GM19328 (cell line): ENCODE results near the gene CD200R1L.

Experiments used
- ATAC-seq: cut with Tn5 transposase; IDR thresholded peaks from one replicate; pipeline ENCODE4 v1.9.1; 2021; ENCODE audit warnings: mild to moderate bottlenecking, moderate library complexity; ENCODE audit not compliant: unreplicated experiment

Gene CD200R1L

DNA sequence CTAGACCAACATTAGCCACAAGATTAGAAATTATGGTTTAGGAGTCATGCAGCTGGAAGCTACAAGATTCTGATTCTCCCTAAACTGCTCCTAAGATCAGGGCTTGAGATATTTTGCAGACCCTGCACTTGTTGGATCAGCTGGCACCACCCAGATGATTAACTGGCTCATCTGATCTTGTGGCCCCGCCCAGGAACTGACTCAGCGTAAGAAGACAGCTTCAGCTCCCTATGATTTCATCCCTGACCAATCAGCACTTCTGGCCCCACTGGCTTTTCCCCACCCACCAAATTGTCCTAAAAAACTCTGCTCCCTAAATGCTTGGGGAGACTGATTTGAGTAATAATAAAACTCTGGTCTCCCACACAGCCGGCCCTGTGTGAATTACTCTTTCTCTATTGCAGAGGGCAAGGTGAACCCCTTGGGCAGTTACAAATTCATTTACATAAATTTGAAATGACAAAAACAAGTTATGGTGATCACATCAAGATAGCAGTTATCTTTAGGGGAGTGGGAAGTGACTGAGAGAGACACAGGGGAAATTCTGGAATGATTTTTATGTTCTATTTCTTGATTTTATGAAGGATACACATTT lies 76.5 kb downstream of the CD200R1L start:
- no peak for ATAC-seq

DNA sequence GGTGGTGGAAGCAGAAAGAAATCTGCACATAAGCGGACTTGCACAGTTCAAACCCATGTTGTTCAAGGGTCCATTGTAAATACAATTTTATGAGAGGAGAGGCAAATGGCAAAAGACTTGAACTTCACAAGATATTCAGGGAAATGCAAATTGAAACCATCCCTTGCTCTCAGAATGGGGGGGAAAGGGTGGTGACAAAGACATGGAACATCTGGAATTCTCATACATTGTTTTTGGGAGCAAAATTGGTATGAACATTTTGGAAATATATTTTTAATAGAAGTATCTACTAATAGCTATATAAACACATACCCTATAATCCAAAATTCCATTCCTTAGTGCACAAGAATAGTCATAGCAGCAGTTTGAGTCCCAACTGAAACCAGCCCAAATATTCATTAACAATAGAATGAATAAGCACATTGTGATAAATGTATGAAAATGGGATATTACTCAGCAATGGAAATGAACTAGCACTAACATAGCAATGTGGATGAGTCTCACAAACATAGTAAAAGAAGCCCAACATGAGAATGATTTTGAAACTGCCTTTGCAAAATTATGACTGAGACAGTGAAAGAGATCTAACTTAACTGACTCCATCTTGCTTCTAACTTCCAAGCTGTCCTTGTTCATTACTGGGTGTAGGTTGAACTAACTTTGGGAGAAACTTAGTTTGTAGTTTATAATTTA lies 77.2 kb downstream of the CD200R1L start:
- ATAC-seq: no peak

DNA sequence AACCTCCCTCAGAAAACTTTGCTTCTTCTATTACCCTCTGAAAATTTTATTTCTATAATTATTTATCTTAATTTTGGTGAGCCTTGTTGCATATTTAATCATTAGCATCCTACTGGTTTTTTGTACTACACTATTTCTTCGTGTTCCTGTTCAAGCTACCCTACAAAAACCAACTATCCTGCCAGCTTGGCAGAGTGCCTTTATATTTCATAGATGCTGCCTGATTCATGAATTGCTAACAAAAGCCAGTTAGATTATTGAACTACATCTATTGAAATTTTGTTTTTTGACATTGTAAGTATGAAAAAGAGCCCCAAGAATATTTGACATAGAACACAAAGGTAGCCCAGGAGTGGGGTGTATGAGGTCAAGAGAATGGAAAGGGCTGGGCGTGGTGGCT lies 78.9 kb downstream of the CD200R1L start:
- no peak for ATAC-seq

DNA sequence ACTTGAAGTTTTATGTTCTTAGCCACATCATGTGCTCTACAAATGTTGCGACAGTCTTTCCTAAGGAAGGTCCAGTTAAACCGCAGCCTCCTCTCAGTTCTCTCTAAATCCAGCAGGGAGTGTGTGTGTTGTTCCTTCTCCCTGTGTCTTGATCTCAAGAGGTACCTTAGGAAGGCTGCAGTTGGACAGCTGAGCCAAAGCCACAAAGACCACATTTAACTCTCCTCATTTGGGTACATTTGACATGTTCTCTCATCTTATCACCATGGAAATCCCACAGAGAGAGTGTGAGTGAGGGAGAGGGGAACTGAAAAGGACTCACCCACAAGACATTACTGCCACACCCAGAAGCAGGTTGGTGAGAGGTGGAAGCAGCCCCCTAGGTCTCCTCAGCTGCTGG lies 79.5 kb downstream of the CD200R1L start:
- ATAC-seq: peak; percentile 71
